Stomach (tissue), 9 donors: ENCODE data around the gene AQP10. TPM values are rescaled to one million over a fixed set of nuclear protein-coding genes. Genes with fewer than 3 reads are reported as not detected.
"Not testable (repeated sequence)": the region's sequence is repeated elsewhere in the genome, so short reads cannot be mapped to it uniquely, and the experiment has no call there.

Experiments
- DNase-seq, 2 donors: peaks; one replicate each; pipeline versions ENCODE4 v3.0.0 to v3.0.0-alpha.2; 2013 to 2019
- H3K27ac ChIP-seq, 5 donors: fragments of 200-600 bp in 4 of 5; sonication (generic) in 4 of 5; one replicate each; pipeline ENCODE4 v1.5.1; 2013 to 2019; ENCODE audit warnings: mild to moderate bottlenecking in 1 of 5, moderate library complexity in 1 of 5
- H3K27me3 ChIP-seq, 3 donors: fragments of 200-600 bp; sonication (generic); one replicate each; pipeline ENCODE4 v1.5.1; 2017 to 2019; ENCODE audit warnings: mixed run types in 1 of 3
- H3K36me3 ChIP-seq, 4 donors: fragments of 200-600 bp; sonication (generic); 1 replicate in 3 of 4; 2 replicates in 1 of 4; pipeline ENCODE4 v1.5.1; 2016 to 2019
- H3K4me1 ChIP-seq, 4 donors: fragments of 200-600 bp; sonication (generic); one replicate each; pipeline ENCODE4 v1.5.1; 2016 to 2019
- H3K4me3 ChIP-seq, 4 donors: fragments of 200-600 bp; sonication (generic) in 3 of 4; one replicate each; pipeline ENCODE4 v1.5.1; 2016 to 2019; ENCODE audit warnings: mild to moderate bottlenecking in 1 of 4
- H3K9me3 ChIP-seq, 4 donors: fragments of 200-600 bp; sonication (generic); one replicate each; pipeline ENCODE4 v1.5.1; 2016 to 2019
- EP300 ChIP-seq: sonication (generic); formaldehyde crosslinking; IDR thresholded peaks from one replicate; pipeline ENCODE4 v1.6.1; 2017; ENCODE audit warnings: antibody characterized with exemption
- POLR2A ChIP-seq, 4 donors: fragments of 450-650 bp; IDR thresholded peaks; one replicate each; pipeline ENCODE4 v1.6.1; 2016; ENCODE audit warnings: antibody characterized with exemption in 4 of 4, control low read depth in 2 of 4, mild to moderate bottlenecking in 1 of 4, moderate library complexity in 1 of 4
- POLR2AphosphoS5 ChIP-seq, 3 donors: sonication (generic); formaldehyde crosslinking; IDR thresholded peaks; one replicate each; pipeline ENCODE4 v1.6.1; 2016; ENCODE audit warnings: antibody characterized with exemption in 3 of 3
- WGBS, 5 donors: extraction: QIAGEN DNeasy Blood & Tissue Kit in 3 of 5; methylation state at CpG; one replicate each; pipeline versions ENCODE4 v1.1.5 to v1.1.7; 2013 to 2018; 5-methylcytosine and 5-hydroxymethylcytosine counted together
- intact Hi-C: fragments of 100-400 bp; cut with DNase I; formaldehyde crosslinking; loops from one replicate; pipeline ENCODE4 v1.15.1; 2023; ENCODE audit warnings: low total_unique reads
- polyA plus RNA-seq, 3 donors: library from polyadenylated mRNA; stranded (reverse); fragments of 200-250 nt; gene quantifications; one replicate each; pipeline ENCODE4 v1.2.3, GENCODE V29; 2013
- total RNA-seq, 5 donors: library from RNA; depleted of rRNA; stranded (reverse); fragments of >200 nt; gene quantifications; one replicate each; pipeline versions ENCODE4 v1.1.0 to v1.2.3, GENCODE V29; 2014 to 2016
- TF ChIP-seq, protein P1 (sequence below), 7 experiments: fragments of 450-650 bp in 4 of 7; fragments of 200-600 bp in 3 of 7; sonication (generic) in 3 of 7; IDR thresholded peaks; one replicate each; pipeline ENCODE4 v1.5.1; 2016 to 2019; ENCODE audit warnings: antibody characterized with exemption in 7 of 7, control low read depth in 2 of 7, mild to moderate bottlenecking in 1 of 7
- donor health status: healthy with polysubstance abuse.
- donor health status: Bipolar disorder and iron deficiency.
- donor health status: healthy.

AQP10 gene
- total and polyA plus RNA-seq, 8 donors, result not detected

DNA sequence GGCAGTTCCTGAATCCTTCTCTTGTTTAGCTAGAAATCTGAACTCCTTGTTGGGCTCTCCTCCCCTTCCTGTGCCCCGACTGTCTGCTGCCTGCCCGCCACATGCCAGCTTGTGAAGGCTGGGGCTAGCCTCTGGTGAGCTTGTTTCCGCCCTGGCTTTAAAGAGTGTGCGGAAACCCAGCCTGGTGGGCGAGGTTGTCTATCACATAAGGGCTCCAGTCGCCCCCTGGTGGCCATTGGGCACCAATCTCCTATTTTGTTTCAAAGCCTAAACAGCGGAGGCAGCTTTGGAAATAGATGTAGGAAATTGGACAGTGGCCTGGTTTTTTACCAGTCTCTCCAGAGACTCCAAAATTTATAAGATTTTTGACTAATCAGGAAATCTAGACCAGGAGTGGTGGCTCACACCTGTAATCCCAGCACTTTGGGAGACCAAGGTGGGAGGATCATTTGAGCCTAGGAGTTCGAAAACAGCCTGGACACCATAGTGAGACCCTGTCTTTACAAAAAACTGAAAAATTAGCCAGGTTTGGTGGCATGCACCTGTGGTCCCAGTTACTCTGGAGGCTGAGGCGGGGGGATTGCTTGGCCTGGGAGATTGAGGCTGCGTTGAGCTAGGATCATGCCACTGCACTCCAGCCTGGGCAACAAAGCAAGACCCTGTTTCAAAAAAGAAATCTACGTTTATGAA, 14.3 kb downstream of the AQP10 start:
- Histone ChIP-seq H3K9me3 (no peaks in the 10 kb centered on the region), H3K4me1 (peaks cover 8 to 61% (median 20%) of the 10 kb centered on the region in 4 donors), H3K36me3 (peaks cover 38 to 79% (median 72%) of the 10 kb centered on the region in 4 donors), H3K27me3 (no peaks in the 10 kb centered on the region), H3K4me3 (peak overlapping the region in 1 of 4 donors; percentile 9), H3K27ac (peak overlapping the region; percentile 23 to 83 (median 77))
- intact Hi-C loops, result loop anchor here (10.0 kb wide), 1 partner anchor 60 kb away; the partner anchor contains the start of gene HAX1
- TF ChIP-seq, protein P1, sequence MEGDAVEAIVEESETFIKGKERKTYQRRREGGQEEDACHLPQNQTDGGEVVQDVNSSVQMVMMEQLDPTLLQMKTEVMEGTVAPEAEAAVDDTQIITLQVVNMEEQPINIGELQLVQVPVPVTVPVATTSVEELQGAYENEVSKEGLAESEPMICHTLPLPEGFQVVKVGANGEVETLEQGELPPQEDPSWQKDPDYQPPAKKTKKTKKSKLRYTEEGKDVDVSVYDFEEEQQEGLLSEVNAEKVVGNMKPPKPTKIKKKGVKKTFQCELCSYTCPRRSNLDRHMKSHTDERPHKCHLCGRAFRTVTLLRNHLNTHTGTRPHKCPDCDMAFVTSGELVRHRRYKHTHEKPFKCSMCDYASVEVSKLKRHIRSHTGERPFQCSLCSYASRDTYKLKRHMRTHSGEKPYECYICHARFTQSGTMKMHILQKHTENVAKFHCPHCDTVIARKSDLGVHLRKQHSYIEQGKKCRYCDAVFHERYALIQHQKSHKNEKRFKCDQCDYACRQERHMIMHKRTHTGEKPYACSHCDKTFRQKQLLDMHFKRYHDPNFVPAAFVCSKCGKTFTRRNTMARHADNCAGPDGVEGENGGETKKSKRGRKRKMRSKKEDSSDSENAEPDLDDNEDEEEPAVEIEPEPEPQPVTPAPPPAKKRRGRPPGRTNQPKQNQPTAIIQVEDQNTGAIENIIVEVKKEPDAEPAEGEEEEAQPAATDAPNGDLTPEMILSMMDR (IDR thresholded peaks at IDR 0.05), result peak in 5 of 7 experiments; percentile 71 to 95 (median 84)
- TF ChIP-seq POLR2A (IDR thresholded peaks at IDR 0.05) (no peak), POLR2AphosphoS5 (IDR thresholded peaks at IDR 0.05) (peak in 2 of 3 donors; percentile 51 to 65)
- WGBS, 5 donors, result 33 to 37% (median 34%) methylated on average over 11 of the region's 11 CpGs
- peak; percentile 90 to 95 for DNase-seq

DNA sequence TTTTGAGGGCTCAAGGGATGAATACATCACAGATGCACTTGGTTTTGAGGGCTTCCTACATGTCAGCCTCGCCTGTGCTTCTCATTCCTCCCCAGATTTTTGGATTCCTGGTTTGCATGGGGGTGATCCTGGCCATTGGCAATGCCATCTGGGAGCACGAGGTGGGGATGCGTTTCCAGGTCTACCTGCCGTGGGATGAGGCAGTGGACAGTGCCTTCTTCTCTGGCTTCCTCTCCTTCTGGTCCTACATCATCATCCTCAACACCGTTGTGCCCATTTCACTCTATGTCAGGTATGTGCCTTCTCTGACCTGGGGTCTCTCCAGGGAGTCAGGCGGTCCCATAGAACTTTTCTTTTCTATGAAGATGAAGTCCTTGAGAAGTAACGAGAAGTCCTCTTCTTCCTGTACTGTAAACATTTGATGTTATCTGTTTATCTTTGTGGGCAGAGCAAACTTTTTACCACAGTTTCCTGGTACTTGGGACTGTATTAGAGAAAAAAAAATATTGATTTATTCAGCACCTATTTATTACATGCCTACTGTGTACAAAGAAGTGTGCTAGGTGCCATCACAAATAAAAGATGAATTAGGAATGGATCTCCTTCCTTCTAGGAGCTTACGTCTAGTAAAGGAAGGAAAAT, 16.5 kb downstream of the AQP10 start:
- intact Hi-C loops, result loop anchor here (10.0 kb wide), 1 partner anchor 63 kb away; the partner anchor contains the start of gene HAX1
- H3K36me3 ChIP-seq, result peaks cover 39 to 81% (median 75%) of the 10 kb centered on the region in 4 donors
- peak overlapping the region in 4 of 5 donors; percentile 21 to 58 (median 43) for H3K27ac ChIP-seq
- WGBS, 5 donors, result 72 to 83% (median 79%) methylated on average over 8 of the region's 8 CpGs
- H3K9me3 ChIP-seq, result no peaks in the 10 kb centered on the region
- no peaks in the 10 kb centered on the region for H3K27me3 ChIP-seq
- DNase-seq, result no peak
- H3K4me1 ChIP-seq, result peaks cover 8 to 53% (median 16%) of the 10 kb centered on the region in 4 donors
- H3K4me3 ChIP-seq, result no peak overlapping the region
- TF ChIP-seq EP300 (no peak), POLR2AphosphoS5 (IDR thresholded peaks at IDR 0.05) (no peak), POLR2A (IDR thresholded peaks at IDR 0.05) (no peak)
- TF ChIP-seq, protein P1 (IDR thresholded peaks at IDR 0.05), result no peak

DNA sequence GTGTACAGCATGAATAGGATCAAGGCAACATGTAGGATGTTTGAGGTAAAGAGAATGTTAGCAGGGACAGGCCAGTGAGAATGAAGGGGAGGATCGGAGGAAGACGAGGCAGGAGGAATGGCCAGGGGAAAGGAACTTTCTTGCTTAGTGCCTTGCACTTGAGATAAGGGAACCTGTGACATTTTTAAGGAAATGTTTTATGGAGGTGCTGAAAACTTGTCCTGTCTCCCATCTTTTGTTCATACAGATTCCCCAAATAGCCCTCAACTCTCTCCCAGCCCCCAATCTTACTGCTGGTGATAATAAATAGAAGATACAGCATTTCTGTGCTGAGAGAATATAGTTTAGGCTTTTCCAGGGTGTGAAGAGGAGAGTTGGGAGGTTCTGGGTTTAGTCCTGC, 18.0 kb downstream of the AQP10 start:
- no peak for DNase-seq
- no peak overlapping the region for H3K4me3 ChIP-seq
- peaks cover 8 to 47% (median 18%) of the 10 kb centered on the region in 4 donors for H3K4me1 ChIP-seq
- peaks cover 54 to 81% (median 76%) of the 10 kb centered on the region in 4 donors for H3K36me3 ChIP-seq
- H3K27ac ChIP-seq, result no peak overlapping the region
- TF ChIP-seq, protein P1 (IDR thresholded peaks at IDR 0.05), result no peak
- TF ChIP-seq POLR2A (IDR thresholded peaks at IDR 0.05) (no peak), POLR2AphosphoS5 (IDR thresholded peaks at IDR 0.05) (no peak), EP300 (no peak)
- H3K27me3 ChIP-seq, result no peaks in the 10 kb centered on the region
- 85 to 100% (median 91%) methylated on average over 2 of the region's 2 CpGs for WGBS, 5 donors
- no peaks in the 10 kb centered on the region for H3K9me3 ChIP-seq
- intact Hi-C loops, result loop anchor here (10.0 kb wide), 1 partner anchor 64 kb away; the partner anchor contains the start of gene HAX1

DNA sequence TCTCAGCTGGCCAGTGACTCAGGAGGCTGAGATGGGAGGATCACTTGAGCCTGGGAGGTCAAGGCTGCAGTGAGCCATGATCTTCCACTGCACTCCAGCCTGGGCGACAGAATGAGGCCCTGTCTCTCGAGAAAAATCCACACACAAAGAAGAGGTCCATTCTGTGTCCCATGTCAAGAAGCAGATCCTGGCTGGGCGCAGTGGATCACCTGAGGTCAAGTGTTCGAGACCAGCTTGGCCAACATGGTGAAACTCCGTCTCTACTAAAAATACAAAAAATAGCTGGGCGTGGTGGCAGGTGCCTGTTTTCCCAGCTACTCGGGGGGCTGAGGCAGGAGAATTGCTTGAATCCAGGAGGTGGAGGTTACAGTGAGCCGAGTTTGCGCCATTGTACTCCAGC, 20.5 kb downstream of the AQP10 start:
- H3K4me3 ChIP-seq, DNase-seq, H3K27me3 ChIP-seq, intact Hi-C loops, H3K27ac ChIP-seq, H3K9me3 ChIP-seq: not testable (repeated sequence)
- Histone ChIP-seq H3K4me1 (peaks cover 0 to 28% (median 3%) of the 10 kb centered on the region in 4 donors), H3K36me3 (peaks cover 73 to 94% (median 91%) of the 10 kb centered on the region in 4 donors)
- 96% methylated on average over 8 to 9 of the region's 9 CpGs for WGBS, 5 donors
